Thymus (tissue), 11 donors: ENCODE results near the gene IGFBP4. TPM values are rescaled to one million over a fixed set of nuclear protein-coding genes. Genes with fewer than 3 reads are reported as not detected.

ENCODE experiments used
- DNase-seq, 9 donors: peaks; one replicate each; pipeline ENCODE4 v3.0.0-alpha.2; 2013; ENCODE audit warnings: low spot score in 9 of 9, low read depth in 6 of 9, missing footprints in 1 of 9
- H3K27ac ChIP-seq, 2 donors: one replicate each; pipeline ENCODE4 v1.5.1; 2013; ENCODE audit warnings: control low read depth in 1 of 2, low read depth in 1 of 2, low read length in 1 of 2, mild to moderate bottlenecking in 1 of 2, moderate library complexity in 1 of 2
- H3K27me3 ChIP-seq, 2 donors: one replicate each; pipeline ENCODE4 v1.5.1; 2013; ENCODE audit warnings: low read length in 1 of 2; ENCODE audit not compliant: control insufficient read depth in 2 of 2, insufficient read depth in 1 of 2
- H3K36me3 ChIP-seq, 2 donors: one replicate each; pipeline ENCODE4 v1.5.1; 2013; ENCODE audit warnings: low read length in 1 of 2, mild to moderate bottlenecking in 1 of 2, moderate library complexity in 1 of 2; ENCODE audit not compliant: control insufficient read depth in 2 of 2, insufficient read depth in 2 of 2
- H3K4me1 ChIP-seq, 2 donors: one replicate each; pipeline ENCODE4 v1.5.1; 2013; ENCODE audit warnings: low read length in 2 of 2; ENCODE audit not compliant: control insufficient read depth in 2 of 2, insufficient read depth in 2 of 2
- H3K4me3 ChIP-seq, 2 donors: one replicate each; pipeline ENCODE4 v1.5.1; 2013; ENCODE audit warnings: low read length in 2 of 2, control low read depth in 1 of 2, mild to moderate bottlenecking in 1 of 2
- H3K9me3 ChIP-seq, 2 donors: one replicate each; pipeline ENCODE4 v1.5.1; 2013; ENCODE audit warnings: low read length in 1 of 2, mild to moderate bottlenecking in 1 of 2; ENCODE audit not compliant: control insufficient read depth in 2 of 2, insufficient read depth in 1 of 2
- WGBS: extraction: QIAGEN DNeasy Blood & Tissue Kit; methylation state at CpG from one replicate; pipeline ENCODE4 v1.1.7; 2013; 5-methylcytosine and 5-hydroxymethylcytosine counted together
- polyA plus RNA-seq: library from polyadenylated mRNA; stranded (reverse); fragments of 200-250 nt; gene quantifications from one replicate; pipeline ENCODE4 v1.2.3, GENCODE V29; 2013
- total RNA-seq: library from RNA; stranded (reverse); fragments of 120-200 nt; gene quantifications from one replicate; pipeline ENCODE4 v1.2.4, GENCODE V29; 2013
- donor health status: healthy.

Gene IGFBP4
- total and polyA plus RNA-seq, 2 donors = 11.0 to 161 TPM

GRCh38 chr17:40503154-40503553 lies 59.9 kb downstream of the IGFBP4 start:
- H3K36me3 ChIP-seq = no peaks in the 10 kb centered on the region
- DNase-seq = no peak
- 96% methylated on average over 2 of the region's 2 CpGs for WGBS

GRCh38 chr17:40506786-40507185 lies 63.5 kb downstream of the IGFBP4 start:
- WGBS = 98% methylated on average over 5 of the region's 5 CpGs
- Histone ChIP-seq H3K27me3 (peaks cover 0 to under 1% of the 10 kb centered on the region in 2 donors), H3K4me3 (no peak overlapping the region), H3K27ac (no peak overlapping the region), H3K9me3 (no peaks in the 10 kb centered on the region), H3K4me1 (no peaks in the 10 kb centered on the region), H3K36me3 (no peaks in the 10 kb centered on the region)
- no peak for DNase-seq

More at GRCh38 chr17:40503154-40503553, 59.9 kb downstream of the IGFBP4 start:
- Histone ChIP-seq H3K27me3 (peaks cover 0 to 26% of the 10 kb centered on the region in 2 donors), H3K4me3 (no peak overlapping the region), H3K27ac (no peak overlapping the region), H3K9me3 (peaks cover 0 to 5% of the 10 kb centered on the region in 2 donors), H3K4me1 (peaks cover 0 to 12% of the 10 kb centered on the region in 2 donors)

Other genes starting within 250 kb of the IGFBP4 start
- gene WIPF2, start 224.1 kb upstream of the IGFBP4 start, total RNA-seq = 2.9 TPM
- 9.9 TPM for gene WIPF2, start 224.1 kb upstream of the IGFBP4 start, polyA plus RNA-seq
- 24.5 TPM for gene CDC6, start 155.6 kb upstream of the IGFBP4 start, total RNA-seq
- 1.3 TPM for gene CDC6, start 155.6 kb upstream of the IGFBP4 start, polyA plus RNA-seq
- gene RARA, start 134.3 kb upstream of the IGFBP4 start, total RNA-seq = 5.8 TPM
- gene RARA, start 134.3 kb upstream of the IGFBP4 start, polyA plus RNA-seq = 17.1 TPM
- 0.66 TPM for gene GJD3, start 78.7 kb upstream of the IGFBP4 start, total RNA-seq
- gene GJD3, start 78.7 kb upstream of the IGFBP4 start, polyA plus RNA-seq = 0.34 TPM
- 187 TPM for gene TOP2A, start 25.6 kb upstream of the IGFBP4 start, total RNA-seq
- 21.6 TPM for gene TOP2A, start 25.6 kb upstream of the IGFBP4 start, polyA plus RNA-seq
- 0.19 TPM for gene TNS4, start 58.2 kb downstream of the IGFBP4 start, total RNA-seq
- 24.8 TPM for gene TNS4, start 58.2 kb downstream of the IGFBP4 start, polyA plus RNA-seq
- gene CCR7, start 122.0 kb downstream of the IGFBP4 start, total RNA-seq = 60.3 TPM
- gene CCR7, start 122.0 kb downstream of the IGFBP4 start, polyA plus RNA-seq = 102 TPM
- 126 TPM for gene SMARCE1, start 204.4 kb downstream of the IGFBP4 start, total RNA-seq
- gene SMARCE1, start 204.4 kb downstream of the IGFBP4 start, polyA plus RNA-seq = 109 TPM
- gene KRT222, start 221.7 kb downstream of the IGFBP4 start, total RNA-seq = 0.19 TPM
- 0.84 TPM for gene KRT222, start 221.7 kb downstream of the IGFBP4 start, polyA plus RNA-seq